Measurements from ENCODE around the gene LSM14A.
A peak's percentile ranks its signal among the peaks of the same experiment; 100 is the strongest.

DNA sequence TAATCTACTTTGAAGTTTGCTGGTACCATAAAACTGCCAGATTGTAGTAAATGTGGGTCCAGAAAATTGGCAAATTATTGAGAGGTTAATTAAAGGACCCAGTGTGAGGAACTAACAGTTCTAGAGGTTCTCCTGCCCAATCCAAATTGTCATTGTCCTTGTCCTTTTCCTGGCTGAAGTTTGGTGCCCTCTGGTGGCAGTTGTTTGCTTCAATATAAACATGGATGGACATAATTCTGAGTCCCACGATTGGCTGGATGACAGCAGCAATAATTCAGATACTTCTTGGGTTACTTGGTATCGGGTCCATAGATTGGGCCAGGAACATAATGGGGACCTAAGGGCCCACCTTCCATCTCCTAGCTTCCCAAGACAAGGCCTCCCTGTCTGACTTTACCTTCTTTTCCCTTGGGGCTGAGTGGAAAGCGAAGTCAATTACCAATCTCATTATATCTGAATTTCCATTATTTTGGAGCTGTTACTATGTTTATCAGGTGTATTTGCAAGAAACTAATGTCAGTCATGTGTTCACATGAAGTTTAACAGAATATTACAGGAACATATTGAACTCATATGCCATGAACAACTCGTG, 48.3 kb downstream of the LSM14A start:
- TF ChIP-seq, protein P1, sequence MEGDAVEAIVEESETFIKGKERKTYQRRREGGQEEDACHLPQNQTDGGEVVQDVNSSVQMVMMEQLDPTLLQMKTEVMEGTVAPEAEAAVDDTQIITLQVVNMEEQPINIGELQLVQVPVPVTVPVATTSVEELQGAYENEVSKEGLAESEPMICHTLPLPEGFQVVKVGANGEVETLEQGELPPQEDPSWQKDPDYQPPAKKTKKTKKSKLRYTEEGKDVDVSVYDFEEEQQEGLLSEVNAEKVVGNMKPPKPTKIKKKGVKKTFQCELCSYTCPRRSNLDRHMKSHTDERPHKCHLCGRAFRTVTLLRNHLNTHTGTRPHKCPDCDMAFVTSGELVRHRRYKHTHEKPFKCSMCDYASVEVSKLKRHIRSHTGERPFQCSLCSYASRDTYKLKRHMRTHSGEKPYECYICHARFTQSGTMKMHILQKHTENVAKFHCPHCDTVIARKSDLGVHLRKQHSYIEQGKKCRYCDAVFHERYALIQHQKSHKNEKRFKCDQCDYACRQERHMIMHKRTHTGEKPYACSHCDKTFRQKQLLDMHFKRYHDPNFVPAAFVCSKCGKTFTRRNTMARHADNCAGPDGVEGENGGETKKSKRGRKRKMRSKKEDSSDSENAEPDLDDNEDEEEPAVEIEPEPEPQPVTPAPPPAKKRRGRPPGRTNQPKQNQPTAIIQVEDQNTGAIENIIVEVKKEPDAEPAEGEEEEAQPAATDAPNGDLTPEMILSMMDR (IDR thresholded peaks at IDR 0.05; ENCODE audit: insufficient read depth, low read length, poor library complexity, severe bottlenecking): peak; percentile 71
- TF ChIP-seq EZH2phosphoT487 (conservative IDR thresholded peaks at IDR 0.05; ENCODE audit: low read length): no peak

Measured in SU-DHL-6 (cell line).